ENCODE results near the gene HOXB6.

The HOXB6 gene

DNA sequence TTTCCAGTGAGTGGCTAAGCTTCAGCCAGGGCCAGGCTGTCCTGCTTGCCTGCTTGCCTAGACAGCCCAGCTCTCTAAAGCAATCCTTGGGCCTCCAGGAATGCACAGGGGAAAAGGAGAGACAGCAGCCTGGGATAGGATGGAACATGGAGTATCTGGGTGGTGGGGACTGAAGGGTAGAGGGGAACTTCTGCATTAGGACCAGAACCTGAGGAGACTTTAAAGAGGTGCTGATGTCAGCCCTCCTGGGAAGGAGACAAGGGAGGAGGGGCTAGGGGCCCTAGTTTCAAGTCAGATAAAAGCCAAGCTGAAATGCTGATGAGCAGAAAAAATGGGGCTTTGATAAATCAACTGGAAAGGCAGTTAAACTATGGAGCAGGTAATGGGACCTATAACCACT, 4.2 kb upstream of the HOXB6 start:
- H3K79me2 ChIP-seq (ENCODE audit: insufficient read depth, low read length), result peaks cover 100% of the 10 kb centered on the region
- H3K27me3 ChIP-seq (ENCODE audit: insufficient read depth, low read length, poor library complexity, severe bottlenecking), result peaks cover 20% of the 10 kb centered on the region
- no peaks in the 10 kb centered on the region for H3K36me3 ChIP-seq (ENCODE audit: insufficient read depth, low read length)
- H3K4me3 ChIP-seq (ENCODE audit: low read length, poor library complexity, severe bottlenecking), result peak overlapping the region; percentile 89
- no peak overlapping the region for H2AFZ ChIP-seq (ENCODE audit: low read length)
- H3K4me2 ChIP-seq (ENCODE audit: low read depth, low read length, poor library complexity, severe bottlenecking), result peak overlapping the region; percentile 98
- H3K4me1 ChIP-seq (ENCODE audit: insufficient read depth, low read length, poor library complexity, severe bottlenecking), result peaks cover 40% of the 10 kb centered on the region
- H3K9me3 ChIP-seq (ENCODE audit: insufficient read depth, low read depth, low read length), result no peaks in the 10 kb centered on the region
- H3K9me2 ChIP-seq (replicated peaks; ENCODE audit: low read depth, low read length), result no peaks in the 10 kb centered on the region
- peaks cover 14% of the 10 kb centered on the region for H4K20me1 ChIP-seq (ENCODE audit: insufficient read depth, low read length, poor library complexity, severe bottlenecking)
- no peak for TF ChIP-seq EZH2phosphoT487 (IDR thresholded peaks at IDR 0.05; ENCODE audit: borderline replicate concordance)
- TF ChIP-seq, protein P1, sequence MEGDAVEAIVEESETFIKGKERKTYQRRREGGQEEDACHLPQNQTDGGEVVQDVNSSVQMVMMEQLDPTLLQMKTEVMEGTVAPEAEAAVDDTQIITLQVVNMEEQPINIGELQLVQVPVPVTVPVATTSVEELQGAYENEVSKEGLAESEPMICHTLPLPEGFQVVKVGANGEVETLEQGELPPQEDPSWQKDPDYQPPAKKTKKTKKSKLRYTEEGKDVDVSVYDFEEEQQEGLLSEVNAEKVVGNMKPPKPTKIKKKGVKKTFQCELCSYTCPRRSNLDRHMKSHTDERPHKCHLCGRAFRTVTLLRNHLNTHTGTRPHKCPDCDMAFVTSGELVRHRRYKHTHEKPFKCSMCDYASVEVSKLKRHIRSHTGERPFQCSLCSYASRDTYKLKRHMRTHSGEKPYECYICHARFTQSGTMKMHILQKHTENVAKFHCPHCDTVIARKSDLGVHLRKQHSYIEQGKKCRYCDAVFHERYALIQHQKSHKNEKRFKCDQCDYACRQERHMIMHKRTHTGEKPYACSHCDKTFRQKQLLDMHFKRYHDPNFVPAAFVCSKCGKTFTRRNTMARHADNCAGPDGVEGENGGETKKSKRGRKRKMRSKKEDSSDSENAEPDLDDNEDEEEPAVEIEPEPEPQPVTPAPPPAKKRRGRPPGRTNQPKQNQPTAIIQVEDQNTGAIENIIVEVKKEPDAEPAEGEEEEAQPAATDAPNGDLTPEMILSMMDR (conservative IDR thresholded peaks at IDR 0.05; ENCODE audit: low read length), result no peak
- peak overlapping the region; percentile 100 for H3K9ac ChIP-seq (ENCODE audit: low read depth, low read length, poor library complexity, severe bottlenecking)
- H3F3A ChIP-seq (ENCODE audit: low read depth), result 0 out of 2 replicates have a peak, but pooled peaks cover 4% of the 10 kb centered on the region

DNA sequence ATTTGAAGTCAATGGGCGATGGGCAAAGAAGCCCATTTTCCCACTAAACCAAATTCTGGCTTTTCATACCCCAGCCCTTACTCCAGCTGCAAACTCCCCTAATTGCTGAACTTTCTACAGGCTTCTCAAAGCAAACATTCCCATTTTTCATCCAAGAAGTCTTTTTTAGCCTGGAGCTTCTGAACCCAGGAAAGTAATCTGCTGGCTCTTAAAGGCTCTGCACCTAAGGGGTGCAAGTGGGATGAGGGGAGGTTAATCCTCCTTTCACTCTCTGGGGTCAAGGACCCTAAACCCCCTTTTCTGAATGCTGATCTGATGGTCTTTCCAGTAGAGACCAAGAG, 3.7 kb upstream of the HOXB6 start:
- H3K9me3 ChIP-seq (ENCODE audit: insufficient read depth, low read depth, low read length), result no peaks in the 10 kb centered on the region
- H3F3A ChIP-seq (ENCODE audit: low read depth), result 0 out of 2 replicates have a peak, but pooled peaks cover 4% of the 10 kb centered on the region
- no peaks in the 10 kb centered on the region for H3K9me2 ChIP-seq (replicated peaks; ENCODE audit: low read depth, low read length)
- peaks cover 22% of the 10 kb centered on the region for H3K27me3 ChIP-seq (ENCODE audit: insufficient read depth, low read length, poor library complexity, severe bottlenecking)
- H3K79me2 ChIP-seq (ENCODE audit: insufficient read depth, low read length), result peaks cover 100% of the 10 kb centered on the region
- peaks cover 40% of the 10 kb centered on the region for H3K4me1 ChIP-seq (ENCODE audit: insufficient read depth, low read length, poor library complexity, severe bottlenecking)
- H2AFZ ChIP-seq (ENCODE audit: low read length), result no peak overlapping the region
- TF ChIP-seq, protein P1 (conservative IDR thresholded peaks at IDR 0.05; ENCODE audit: low read length), result no peak
- TF ChIP-seq EZH2phosphoT487 (IDR thresholded peaks at IDR 0.05; ENCODE audit: borderline replicate concordance), result no peak
- no peaks in the 10 kb centered on the region for H3K36me3 ChIP-seq (ENCODE audit: insufficient read depth, low read length)
- peak overlapping the region; percentile 89 for H3K4me3 ChIP-seq (ENCODE audit: low read length, poor library complexity, severe bottlenecking)
- peak overlapping the region; percentile 98 for H3K4me2 ChIP-seq (ENCODE audit: low read depth, low read length, poor library complexity, severe bottlenecking)
- peaks cover 17% of the 10 kb centered on the region for H4K20me1 ChIP-seq (ENCODE audit: insufficient read depth, low read length, poor library complexity, severe bottlenecking)
- H3K9ac ChIP-seq (ENCODE audit: low read depth, low read length, poor library complexity, severe bottlenecking), result peak overlapping the region; percentile 100

DNA sequence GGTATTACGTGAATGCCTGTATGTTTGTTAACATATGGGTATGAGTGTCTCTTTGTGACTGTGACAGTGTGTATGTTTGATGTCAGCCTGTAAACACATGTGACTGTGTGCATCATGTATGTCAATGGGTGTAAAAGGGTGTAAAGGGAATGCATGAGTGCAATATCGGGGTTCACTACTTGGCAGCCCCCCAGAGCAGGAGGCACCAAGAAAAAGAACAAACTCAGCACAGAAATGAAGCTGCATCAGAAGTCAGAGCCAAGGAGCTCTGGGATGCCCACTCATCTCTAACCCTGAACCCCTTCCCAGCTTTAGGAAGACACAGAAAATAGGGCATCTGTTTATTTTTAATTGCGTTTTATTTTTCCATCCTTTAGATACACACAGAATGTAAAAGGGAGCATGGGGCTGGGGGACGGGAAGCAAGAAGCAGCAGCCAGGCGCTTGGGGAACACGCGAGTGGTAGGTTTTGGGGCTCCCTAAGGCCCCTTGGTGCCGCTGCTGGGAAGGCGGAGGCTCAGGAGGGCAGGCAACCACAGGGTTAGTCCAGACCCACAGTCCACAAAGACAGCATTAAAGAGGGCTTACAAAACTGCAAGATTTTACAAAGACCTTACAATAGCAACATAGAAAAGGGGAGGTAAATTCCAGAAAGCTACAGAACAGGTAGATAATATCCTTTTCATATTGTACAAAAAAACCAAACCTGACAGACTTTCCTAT, 2.3 kb upstream of the HOXB6 start:
- Histone ChIP-seq H3K9me3 (ENCODE audit: insufficient read depth, low read depth, low read length) (no peaks in the 10 kb centered on the region), H3K4me3 (ENCODE audit: low read length, poor library complexity, severe bottlenecking) (peak overlapping the region; percentile 89), H3F3A (ENCODE audit: low read depth) (0 out of 2 replicates have a peak, but pooled peaks cover 4% of the 10 kb centered on the region), H3K9ac (ENCODE audit: low read depth, low read length, poor library complexity, severe bottlenecking) (peak overlapping the region; percentile 100), H3K36me3 (ENCODE audit: insufficient read depth, low read length) (peaks cover 8% of the 10 kb centered on the region), H3K4me1 (ENCODE audit: insufficient read depth, low read length, poor library complexity, severe bottlenecking) (peaks cover 40% of the 10 kb centered on the region), H2AFZ (ENCODE audit: low read length) (no peak overlapping the region), H3K9me2 (replicated peaks; ENCODE audit: low read depth, low read length) (no peaks in the 10 kb centered on the region), H3K4me2 (ENCODE audit: low read depth, low read length, poor library complexity, severe bottlenecking) (peak overlapping the region; percentile 98), H3K79me2 (ENCODE audit: insufficient read depth, low read length) (peaks cover 100% of the 10 kb centered on the region), H3K27me3 (ENCODE audit: insufficient read depth, low read length, poor library complexity, severe bottlenecking) (peaks cover 31% of the 10 kb centered on the region), H4K20me1 (ENCODE audit: insufficient read depth, low read length, poor library complexity, severe bottlenecking) (peaks cover 25% of the 10 kb centered on the region)
- TF ChIP-seq, protein P1 (conservative IDR thresholded peaks at IDR 0.05; ENCODE audit: low read length), result no peak
- no peak for TF ChIP-seq EZH2phosphoT487 (IDR thresholded peaks at IDR 0.05; ENCODE audit: borderline replicate concordance)

Measured in Loucy (cell line).